NCI-H146 treated with DMSO at 0.1 percent for 48 hours (cell line): Measurements from ENCODE around the gene DAZAP2.

Experiments used
- DNase-seq: peaks from one replicate; lab custom pipeline; 2025; ENCODE audit not compliant: unreplicated experiment; lab: John Stamatoyannopoulos, UW

Gene DAZAP2

GRCh38 chr12:51238510-51239334 lies at the start of gene DAZAP2:
Gene DAZAP2 (plus strand): TSS chr12:51238826. CDS start chr12:51238908, 82 bp downstream.
- DNase-seq, result peak; percentile 92

- DNase-seq, result no peak
These were observed 48.8 kb upstream of the DAZAP2 start for GRCh38 chr12:51189790-51190355.

- DNase-seq, result no peak
These were observed 47.8 kb upstream of the DAZAP2 start for GRCh38 chr12:51190820-51191219.

- no peak for DNase-seq
These were observed 46.9 kb upstream of the DAZAP2 start for GRCh38 chr12:51191516-51192283.

- DNase-seq, result no peak
These were observed 46.3 kb upstream of the DAZAP2 start for GRCh38 chr12:51192284-51192671.

- DNase-seq, result no peak
These were observed 42.8 kb upstream of the DAZAP2 start for GRCh38 chr12:51195841-51196240.

GRCh38 chr12:51196547-51196946 lies 42.1 kb upstream of the DAZAP2 start:
- no peak for DNase-seq

- DNase-seq, result no peak
These were observed 40.7 kb upstream of the DAZAP2 start for GRCh38 chr12:51197736-51198567.

GRCh38 chr12:51198568-51199365 lies 39.9 kb upstream of the DAZAP2 start:
- no peak for DNase-seq

GRCh38 chr12:51199366-51199945 lies 39.2 kb upstream of the DAZAP2 start:
- DNase-seq, result no peak

GRCh38 chr12:51200156-51200555 lies 38.5 kb upstream of the DAZAP2 start:
- DNase-seq, result no peak

- DNase-seq, result no peak
These were observed 37.8 kb upstream of the DAZAP2 start for GRCh38 chr12:51200806-51201205.

- DNase-seq, result peak; percentile 27
These were observed 35.9 kb upstream of the DAZAP2 start for GRCh38 chr12:51202718-51203117.

GRCh38 chr12:51205350-51205749 lies 33.3 kb upstream of the DAZAP2 start:
- DNase-seq, result no peak

- DNase-seq, result no peak
These were observed 30.5 kb upstream of the DAZAP2 start for GRCh38 chr12:51208016-51208660.

- no peak for DNase-seq
These were observed 29.4 kb upstream of the DAZAP2 start for GRCh38 chr12:51209259-51209658.

GRCh38 chr12:51210690-51211395 lies 27.8 kb upstream of the DAZAP2 start:
- DNase-seq, result no peak

- no peak for DNase-seq
These were observed 23.7 kb upstream of the DAZAP2 start for GRCh38 chr12:51214895-51215294.

GRCh38 chr12:51216642-51217041 lies 22.0 kb upstream of the DAZAP2 start:
- DNase-seq, result no peak
